KOPT-K1 (cell line): ENCODE measurements around the gene CFH.

Experiments used
- H3K27ac ChIP-seq: fragments of 200-600 bp; sonication (generic); 2 replicates; pipeline ENCODE4 v1.5.1; 2016; ENCODE audit warnings: antibody characterized with exemption, mild to moderate bottlenecking, low read depth, low read length; ENCODE audit not compliant: poor library complexity, severe bottlenecking
- H3K36me3 ChIP-seq: fragments of 200-600 bp; sonication (generic); 2 replicates; pipeline ENCODE4 v1.5.1; 2017; ENCODE audit warnings: antibody characterized with exemption, mild to moderate bottlenecking, low read length, moderate library complexity; ENCODE audit not compliant: insufficient read depth
- H3K9me3 ChIP-seq: fragments of 200-600 bp; sonication (generic); 2 replicates; pipeline ENCODE4 v1.5.1; 2017; ENCODE audit warnings: antibody characterized with exemption, low read length, mild to moderate bottlenecking; ENCODE audit not compliant: insufficient read depth, poor library complexity, severe bottlenecking

CFH gene

DNA sequence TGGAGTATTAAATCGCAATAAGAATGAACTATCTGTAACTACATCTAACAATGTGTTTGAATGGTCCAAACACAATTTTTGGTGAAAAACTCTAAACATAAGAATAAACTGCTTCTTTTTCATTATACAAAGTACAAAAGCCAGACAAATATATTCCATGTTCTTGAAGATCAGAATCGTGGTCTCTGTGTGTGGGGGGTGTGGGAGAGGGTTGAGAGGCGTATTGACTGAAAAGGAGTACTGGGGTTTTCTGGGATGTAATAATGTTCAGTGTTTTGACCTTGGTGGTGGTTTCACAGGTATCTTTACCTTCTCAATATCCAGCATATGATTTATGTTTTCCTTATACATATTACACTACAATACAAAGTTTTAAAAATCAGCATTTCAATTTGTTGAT is 764 bp upstream of the CFH start:
- H3K9me3 ChIP-seq, result no peaks in the 10 kb centered on the region
- H3K36me3 ChIP-seq, result no peaks in the 10 kb centered on the region
- peak overlapping the region; percentile 71 for H3K27ac ChIP-seq

DNA sequence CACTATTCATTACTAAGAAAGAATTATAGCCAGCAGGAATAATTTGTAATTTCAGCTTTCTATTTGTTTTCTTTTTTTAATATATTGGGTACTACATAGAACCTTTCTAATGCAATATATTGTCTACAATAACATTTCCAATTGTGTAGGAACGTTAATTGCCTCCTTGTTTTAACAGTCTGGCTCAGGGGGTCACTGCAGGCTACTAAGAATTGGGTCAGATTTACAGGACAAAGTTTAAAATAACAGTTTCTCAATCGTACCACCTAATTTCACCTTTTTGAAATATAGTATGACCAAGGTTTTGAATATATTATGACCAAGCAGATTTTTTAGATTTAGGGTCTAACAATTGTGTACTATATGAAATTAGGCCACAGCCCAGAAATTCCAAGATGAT is 2.4 kb downstream of the CFH start:
- Histone ChIP-seq H3K36me3 (no peaks in the 10 kb centered on the region), H3K9me3 (no peaks in the 10 kb centered on the region), H3K27ac (no peak overlapping the region)

- Histone ChIP-seq H3K36me3 (no peaks in the 10 kb centered on the region), H3K9me3 (no peaks in the 10 kb centered on the region), H3K27ac (no peak overlapping the region)
Observed at GRCh38 chr1:196655071-196655470, 3.2 kb downstream of the CFH start.

DNA sequence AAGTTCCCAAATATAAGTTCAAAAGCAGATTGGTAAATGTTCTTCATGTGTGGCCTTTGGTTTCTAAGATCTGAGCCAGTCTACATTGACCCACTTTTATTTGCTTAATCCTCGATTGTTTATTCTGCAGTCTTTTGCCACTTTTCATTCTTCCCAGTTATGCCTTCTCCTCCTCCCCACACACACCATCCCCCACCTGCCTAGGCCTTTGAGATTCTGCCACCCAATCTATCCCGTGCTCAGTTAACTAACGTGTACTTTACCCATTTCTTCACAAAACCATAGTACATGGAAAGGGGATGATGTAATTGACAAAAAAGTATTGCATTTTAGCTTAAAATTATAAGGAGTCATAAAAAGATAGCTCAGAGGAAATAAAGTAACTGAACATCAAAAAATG is 3.7 kb downstream of the CFH start:
- Histone ChIP-seq H3K36me3 (no peaks in the 10 kb centered on the region), H3K27ac (no peak overlapping the region), H3K9me3 (no peaks in the 10 kb centered on the region)

DNA sequence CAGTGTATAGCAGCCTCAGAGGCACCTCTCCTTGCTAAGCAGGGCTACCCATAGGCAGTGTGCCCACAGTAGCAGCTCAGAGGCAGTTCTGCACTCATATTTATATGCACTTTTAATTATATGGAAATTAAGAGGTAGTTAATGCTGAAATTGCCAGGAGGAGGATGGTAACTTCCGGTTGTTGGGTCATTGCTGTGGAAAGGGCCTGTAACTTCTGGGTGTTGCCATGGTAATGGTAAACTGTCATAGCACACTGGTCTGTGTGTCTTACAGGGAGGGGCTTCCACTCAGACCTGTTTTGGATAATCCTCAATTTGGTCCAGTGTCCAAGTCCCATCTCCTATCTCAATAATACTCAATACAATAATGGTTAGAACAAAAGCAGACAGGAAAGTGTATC is 7.6 kb downstream of the CFH start:
- Histone ChIP-seq H3K9me3 (no peaks in the 10 kb centered on the region), H3K27ac (no peak overlapping the region), H3K36me3 (no peaks in the 10 kb centered on the region)

- Histone ChIP-seq H3K9me3 (no peaks in the 10 kb centered on the region), H3K36me3 (no peaks in the 10 kb centered on the region), H3K27ac (no peak overlapping the region)
Observed at GRCh38 chr1:196660272-196660671, 8.4 kb downstream of the CFH start.

DNA sequence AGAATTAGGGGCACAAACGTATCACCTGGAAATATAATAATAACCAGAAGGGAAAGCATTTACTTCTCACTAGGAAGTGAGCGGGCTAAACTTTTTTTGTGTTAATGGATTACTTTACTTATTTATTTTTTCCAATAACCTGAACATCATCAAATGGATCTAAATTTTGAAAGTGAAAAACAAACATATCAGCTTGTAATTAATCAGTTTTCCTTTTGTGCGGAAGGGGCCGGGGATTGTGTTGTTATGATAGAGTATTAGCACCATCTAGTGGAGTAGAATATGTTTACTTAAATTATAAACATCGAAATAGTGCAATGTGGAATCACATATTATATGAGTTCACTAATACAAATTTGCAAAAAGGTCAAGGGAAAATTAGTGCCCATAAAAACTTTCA is 9.0 kb downstream of the CFH start:
- Histone ChIP-seq H3K36me3 (no peaks in the 10 kb centered on the region), H3K9me3 (no peaks in the 10 kb centered on the region), H3K27ac (no peak overlapping the region)

DNA sequence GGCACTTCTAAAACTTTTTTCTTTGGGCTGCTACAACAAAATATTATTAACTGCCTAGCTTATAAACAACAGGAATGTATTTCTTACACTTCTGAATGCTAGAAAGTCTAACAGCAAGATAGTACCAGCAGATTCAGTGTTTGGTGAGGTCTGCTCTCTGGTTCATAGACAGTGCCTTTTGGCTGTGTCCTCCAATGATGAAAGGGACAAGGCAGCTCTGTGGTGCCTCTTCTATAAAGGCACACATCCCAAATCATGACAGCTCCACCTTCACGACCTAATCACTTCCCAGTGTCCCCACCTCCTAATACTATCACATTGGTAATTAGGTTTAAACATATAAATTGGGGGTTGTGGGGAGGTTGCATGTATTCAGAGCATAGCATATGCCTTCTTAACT is 9.5 kb downstream of the CFH start:
- Histone ChIP-seq H3K27ac (no peak overlapping the region), H3K36me3 (no peaks in the 10 kb centered on the region), H3K9me3 (no peaks in the 10 kb centered on the region)

DNA sequence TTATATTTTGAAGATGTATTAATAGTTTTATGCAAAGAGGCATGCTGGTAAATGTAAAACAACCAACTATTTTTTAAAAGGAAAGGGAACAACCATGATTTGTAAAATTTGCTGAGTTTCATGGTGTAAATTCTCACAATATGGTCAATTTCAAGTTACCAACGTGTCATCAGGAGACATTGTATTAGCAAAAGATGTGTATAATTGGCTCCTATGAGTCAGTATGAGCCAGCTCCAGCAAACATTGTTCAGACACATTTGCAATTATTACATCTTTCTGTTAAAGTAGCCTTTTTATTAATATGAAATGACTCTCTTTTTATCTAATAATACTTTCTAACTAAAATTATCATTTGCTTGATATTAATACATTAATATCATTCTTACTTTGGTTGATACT is 15.3 kb downstream of the CFH start:
- Histone ChIP-seq H3K36me3 (no peaks in the 10 kb centered on the region), H3K9me3 (peaks cover 18% of the 10 kb centered on the region), H3K27ac (no peak overlapping the region)

DNA sequence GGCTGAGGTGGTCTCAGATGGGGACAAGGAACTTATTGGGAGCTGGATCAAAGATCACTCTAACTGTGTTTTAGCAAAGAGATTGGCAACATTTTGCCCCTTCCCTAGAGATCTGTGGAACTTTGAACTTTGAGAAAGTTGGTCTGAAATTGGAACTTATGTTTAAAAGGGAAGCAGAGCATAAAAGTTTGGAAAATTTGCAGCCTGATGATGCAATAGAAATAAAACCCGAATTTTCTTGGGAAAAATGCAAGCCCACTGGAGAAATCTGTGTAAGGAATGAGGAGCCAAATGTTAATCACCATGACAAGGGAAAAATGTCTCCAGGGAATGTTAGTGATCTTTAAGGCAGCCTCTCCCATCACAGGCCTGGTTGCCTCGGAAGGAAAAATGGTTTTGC is 17.2 kb downstream of the CFH start:
- H3K36me3 ChIP-seq, result no peaks in the 10 kb centered on the region
- no peak overlapping the region for H3K27ac ChIP-seq
- H3K9me3 ChIP-seq, result peaks cover 18% of the 10 kb centered on the region

DNA sequence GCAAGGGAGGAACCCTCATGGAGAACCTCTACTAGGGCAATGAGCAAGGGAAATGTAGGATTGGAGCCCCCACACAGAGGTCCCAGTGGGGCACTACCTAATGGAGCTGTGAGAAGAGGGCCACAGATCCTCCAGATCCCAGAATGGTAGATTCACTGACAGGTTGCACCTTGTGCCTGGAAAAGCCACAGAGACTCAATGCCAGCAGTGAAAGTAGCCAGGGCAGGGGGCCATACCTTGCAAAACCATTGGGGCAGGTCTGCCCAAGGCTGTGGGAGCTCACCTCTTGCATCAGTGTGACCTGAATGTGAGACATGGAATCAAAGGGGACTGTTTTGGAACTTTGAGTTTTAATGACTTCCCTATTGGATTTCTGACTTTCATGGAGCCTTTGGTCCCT is 17.9 kb downstream of the CFH start:
- Histone ChIP-seq H3K36me3 (no peaks in the 10 kb centered on the region), H3K9me3 (peaks cover 18% of the 10 kb centered on the region), H3K27ac (no peak overlapping the region)

DNA sequence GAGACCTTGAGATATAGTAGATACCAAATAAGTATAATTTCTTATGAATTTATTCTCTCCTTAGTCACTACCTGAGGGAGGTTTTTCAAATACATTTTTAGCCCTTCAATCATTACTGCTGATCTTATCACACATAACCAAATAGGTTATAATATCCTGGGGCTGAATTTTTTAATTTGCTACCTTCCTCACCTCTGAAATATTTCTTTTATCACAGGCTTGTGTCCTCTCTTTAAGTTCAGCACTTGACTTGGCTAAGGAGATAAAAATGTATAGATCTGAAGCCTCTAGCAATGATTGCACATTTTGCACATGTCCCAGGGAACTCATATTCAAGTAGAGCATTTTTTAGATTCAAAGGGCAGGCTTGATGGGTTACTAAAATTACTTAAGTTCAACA is 23.1 kb downstream of the CFH start:
- Histone ChIP-seq H3K9me3 (peaks cover 2% of the 10 kb centered on the region), H3K36me3 (no peaks in the 10 kb centered on the region), H3K27ac (no peak overlapping the region)

- no peak overlapping the region for H3K27ac ChIP-seq
Observed at GRCh38 chr1:196677781-196678509, 26.1 kb downstream of the CFH start.

DNA sequence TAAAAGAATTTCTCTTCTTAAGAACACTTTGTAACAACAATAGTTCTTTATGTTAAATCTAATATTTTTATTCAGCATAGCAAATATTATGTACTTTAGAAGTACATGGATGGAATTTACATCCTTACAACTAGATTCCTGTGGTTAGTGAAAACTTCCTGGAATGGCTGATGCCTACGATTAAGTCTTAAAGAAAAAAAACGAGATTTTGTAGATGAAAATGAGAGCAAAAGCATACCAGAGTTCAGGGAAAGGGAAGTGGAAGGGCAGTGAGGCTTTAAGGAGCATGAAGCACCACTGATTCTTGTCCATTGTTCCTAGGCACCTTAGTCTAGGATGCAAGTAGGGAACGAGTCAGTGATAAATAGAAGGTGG is 26.7 kb downstream of the CFH start:
- Histone ChIP-seq H3K36me3 (no peaks in the 10 kb centered on the region), H3K27ac (no peak overlapping the region)

More at GRCh38 chr1:196677781-196678509, 26.1 kb downstream of the CFH start:
- Histone ChIP-seq H3K9me3 (no peaks in the 10 kb centered on the region), H3K36me3 (no peaks in the 10 kb centered on the region)

GRCh38 chr1:196680107-196680506 is 28.3 kb downstream of the CFH start:
- Histone ChIP-seq H3K36me3 (no peaks in the 10 kb centered on the region), H3K9me3 (no peaks in the 10 kb centered on the region), H3K27ac (no peak overlapping the region)

More for the DNA sequence above, 26.7 kb downstream of the CFH start:
- H3K9me3 ChIP-seq, result no peaks in the 10 kb centered on the region

GRCh38 chr1:196684476-196684875 is 32.6 kb downstream of the CFH start:
- no peaks in the 10 kb centered on the region for H3K9me3 ChIP-seq
- no peak overlapping the region for H3K27ac ChIP-seq
- no peaks in the 10 kb centered on the region for H3K36me3 ChIP-seq
